Bronchial epithelial cell (primary cell): Measurements from ENCODE around the gene IL1R2. TPM values are rescaled to one million over a fixed set of nuclear protein-coding genes. Genes with fewer than 3 reads are reported as not detected.

Experiments
- DNase-seq: peaks from one replicate; pipeline ENCODE4 v3.0.0-alpha.2; 2010; ENCODE audit warnings: low read depth
- FAIRE-seq: peaks from 2 replicates; lab custom pipeline; 2011; peaks lifted over from hg19 to GRCh38; lab: Jason Lieb, UNC
- H3K27me3 ChIP-seq: 2 replicates; pipeline ENCODE4 v1.5.1; 2011; ENCODE audit warnings: low read length; ENCODE audit not compliant: control insufficient read depth, insufficient read depth
- H3K36me3 ChIP-seq: 2 replicates; pipeline ENCODE4 v1.5.1; 2011; ENCODE audit warnings: low read length; ENCODE audit not compliant: control insufficient read depth, insufficient read depth
- H3K4me3 ChIP-seq: 2 replicates; pipeline ENCODE4 v1.5.1; 2011; ENCODE audit warnings: mild to moderate bottlenecking, low read depth, low read length, control low read depth
- total RNA-seq: library from RNA; depleted of rRNA; stranded (reverse); fragments of >200 nt; gene quantifications from 2 replicates; pipeline ENCODE4 v1.2.1, GENCODE V29; 2014
- TF ChIP-seq, protein P1 (sequence below): IDR thresholded peaks from 2 replicates; pipeline ENCODE4 v1.5.1; 2011; ENCODE audit warnings: mild to moderate bottlenecking, moderate library complexity, low read length, control low read depth, inconsistent platforms; ENCODE audit not compliant: insufficient read depth, severe bottlenecking

The IL1R2 gene
- total RNA-seq, 1 donor from 2014 or later, result not detected

DNA sequence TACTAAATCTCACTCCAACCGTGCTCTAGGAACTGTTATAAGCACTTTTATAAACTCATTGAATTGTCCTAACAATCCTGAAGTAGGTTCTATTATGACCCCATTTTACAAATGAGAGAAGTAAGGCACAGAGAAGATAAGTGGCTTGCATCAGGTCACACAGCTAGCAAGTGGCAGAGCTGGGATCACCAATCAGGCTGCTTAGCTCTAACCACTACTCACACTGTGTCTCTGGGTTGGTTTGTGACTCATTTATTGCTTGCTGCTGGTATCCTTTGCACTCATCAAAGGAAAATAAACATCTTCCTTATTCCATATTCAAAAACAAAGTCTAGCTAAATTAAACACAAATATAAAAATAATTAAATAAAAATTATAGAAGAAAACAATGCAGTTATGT lies 42.5 kb upstream of the IL1R2 start:
- TF ChIP-seq, protein P1, sequence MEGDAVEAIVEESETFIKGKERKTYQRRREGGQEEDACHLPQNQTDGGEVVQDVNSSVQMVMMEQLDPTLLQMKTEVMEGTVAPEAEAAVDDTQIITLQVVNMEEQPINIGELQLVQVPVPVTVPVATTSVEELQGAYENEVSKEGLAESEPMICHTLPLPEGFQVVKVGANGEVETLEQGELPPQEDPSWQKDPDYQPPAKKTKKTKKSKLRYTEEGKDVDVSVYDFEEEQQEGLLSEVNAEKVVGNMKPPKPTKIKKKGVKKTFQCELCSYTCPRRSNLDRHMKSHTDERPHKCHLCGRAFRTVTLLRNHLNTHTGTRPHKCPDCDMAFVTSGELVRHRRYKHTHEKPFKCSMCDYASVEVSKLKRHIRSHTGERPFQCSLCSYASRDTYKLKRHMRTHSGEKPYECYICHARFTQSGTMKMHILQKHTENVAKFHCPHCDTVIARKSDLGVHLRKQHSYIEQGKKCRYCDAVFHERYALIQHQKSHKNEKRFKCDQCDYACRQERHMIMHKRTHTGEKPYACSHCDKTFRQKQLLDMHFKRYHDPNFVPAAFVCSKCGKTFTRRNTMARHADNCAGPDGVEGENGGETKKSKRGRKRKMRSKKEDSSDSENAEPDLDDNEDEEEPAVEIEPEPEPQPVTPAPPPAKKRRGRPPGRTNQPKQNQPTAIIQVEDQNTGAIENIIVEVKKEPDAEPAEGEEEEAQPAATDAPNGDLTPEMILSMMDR, result no peak
- Histone ChIP-seq H3K36me3 (no peaks in the 10 kb centered on the region), H3K27me3 (no peaks in the 10 kb centered on the region), H3K4me3 (no peak overlapping the region)
- DNase-seq (peak; percentile 40), FAIRE-seq (peak; percentile 18)

DNA sequence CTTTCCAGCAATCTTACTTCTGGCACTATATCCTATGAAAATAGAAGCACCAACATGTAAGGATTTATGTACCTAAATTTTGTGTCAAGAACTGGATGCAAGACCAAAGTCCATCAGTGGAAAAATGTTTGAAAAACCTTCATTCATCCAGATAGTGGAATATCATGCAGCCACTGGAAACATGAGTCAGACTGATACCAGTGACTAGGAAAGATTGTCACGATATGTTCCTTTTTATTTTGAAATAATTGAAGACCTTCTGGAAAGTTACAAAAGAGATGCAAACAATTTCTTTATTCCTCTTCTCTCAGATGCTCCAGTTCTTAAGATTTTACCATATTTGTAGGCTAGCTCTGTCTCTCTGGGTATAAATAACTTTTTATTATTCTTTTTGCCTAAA lies 40.5 kb upstream of the IL1R2 start:
- no peak for FAIRE-seq
- H3K27me3 ChIP-seq, result no peaks in the 10 kb centered on the region

DNA sequence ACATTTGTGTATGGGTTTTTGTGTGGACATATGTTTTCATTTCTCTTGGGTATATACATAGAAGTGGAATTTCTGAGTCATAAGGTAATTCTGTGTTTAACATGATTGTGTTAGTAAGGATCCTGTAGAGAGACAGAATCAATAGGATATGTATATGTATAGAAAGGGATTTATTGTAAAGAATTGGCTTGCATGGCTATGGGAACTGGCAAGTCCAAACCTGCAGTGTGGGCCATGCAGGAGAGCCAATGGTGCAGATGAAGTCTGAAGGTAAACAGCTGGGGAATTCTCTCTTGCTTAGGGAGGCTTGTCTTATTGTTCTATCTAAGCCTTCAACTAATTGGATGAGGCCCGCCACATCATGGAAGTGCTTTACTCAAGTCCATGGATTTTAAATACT lies 39.2 kb upstream of the IL1R2 start:
- no peaks in the 10 kb centered on the region for H3K27me3 ChIP-seq
- FAIRE-seq (no peak), DNase-seq (peak; percentile 67)
- TF ChIP-seq, protein P1, result no peak
- H3K36me3 ChIP-seq, result no peaks in the 10 kb centered on the region
- H3K4me3 ChIP-seq, result no peak overlapping the region

More for the DNA sequence above, 40.5 kb upstream of the IL1R2 start:
- TF ChIP-seq, protein P1, result no peak
- H3K36me3 ChIP-seq, result no peaks in the 10 kb centered on the region
- no peak for DNase-seq
- no peak overlapping the region for H3K4me3 ChIP-seq

DNA sequence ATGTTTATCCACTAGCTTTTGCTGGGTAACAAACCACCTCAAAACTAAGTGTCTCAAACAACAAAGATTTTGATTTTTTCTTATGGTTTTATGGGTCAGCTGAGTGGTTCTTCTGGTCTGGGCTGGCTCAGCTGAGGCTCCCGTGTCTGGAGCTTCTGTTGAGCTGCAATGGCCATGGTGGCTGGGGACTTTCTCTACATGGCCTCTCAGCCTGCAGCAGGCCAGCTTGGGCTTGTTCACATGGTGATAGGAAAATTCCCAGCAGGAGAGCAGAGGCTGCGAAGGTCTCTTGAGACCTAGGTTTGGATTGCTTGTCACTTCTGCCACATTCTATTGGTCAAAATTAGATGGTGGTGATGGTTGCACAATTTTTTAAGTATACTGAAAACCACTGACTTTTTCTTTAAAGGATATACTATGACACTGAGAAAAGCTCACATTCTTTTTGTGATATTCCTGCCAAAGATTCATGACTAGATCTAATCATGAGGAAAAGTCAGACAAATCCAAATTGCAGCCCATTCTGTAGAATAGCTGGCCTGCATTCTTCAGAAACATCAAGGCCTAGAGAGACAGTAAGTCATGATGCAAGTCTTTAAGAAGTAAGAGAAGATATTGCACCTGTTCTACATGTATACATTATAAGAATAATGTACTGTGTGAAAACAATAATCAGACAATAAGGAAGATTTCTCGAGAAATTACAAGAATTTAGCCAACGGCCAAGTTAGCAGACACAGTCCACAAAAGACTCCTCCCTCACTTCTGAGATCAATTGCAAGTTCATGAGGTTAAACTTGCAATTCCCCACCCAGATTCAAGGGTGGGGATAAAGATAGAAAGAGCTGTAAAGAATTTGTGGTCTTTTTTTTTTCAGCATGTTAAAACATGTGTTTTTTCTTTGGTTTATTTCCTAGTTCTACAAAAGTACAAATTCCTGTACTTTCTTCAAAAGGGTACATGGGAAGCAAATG lies 35.0 kb upstream of the IL1R2 start:
- Histone ChIP-seq H3K4me3 (no peak overlapping the region), H3K36me3 (no peaks in the 10 kb centered on the region), H3K27me3 (no peaks in the 10 kb centered on the region)
- FAIRE-seq, result no peak
- no peak for DNase-seq
- TF ChIP-seq, protein P1, result no peak

DNA sequence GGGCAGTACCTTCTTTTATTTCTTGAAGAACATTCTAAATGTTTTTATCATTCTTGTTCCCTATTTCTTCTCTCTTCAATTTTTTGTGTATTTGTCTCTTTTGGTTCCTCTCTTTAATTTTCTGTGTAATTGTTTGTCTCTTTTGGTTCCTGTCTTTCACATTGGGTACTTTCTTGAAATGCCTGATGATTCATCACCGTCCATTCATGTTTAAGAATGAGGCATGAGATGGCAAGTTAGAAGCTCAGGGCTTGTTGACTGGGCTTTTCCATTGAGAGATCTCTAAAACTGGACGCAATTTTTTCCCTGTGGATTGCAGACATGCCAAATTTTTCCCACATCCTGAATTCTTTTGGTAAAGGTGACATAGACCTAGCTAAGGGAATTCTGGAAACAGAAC lies 33.7 kb upstream of the IL1R2 start:
- DNase-seq (peak; percentile 95), FAIRE-seq (no peak)
- Histone ChIP-seq H3K36me3 (no peaks in the 10 kb centered on the region), H3K4me3 (no peak overlapping the region), H3K27me3 (no peaks in the 10 kb centered on the region)
- TF ChIP-seq, protein P1, result no peak
